Mucosa of gallbladder (tissue), 1 donor: Measurements from ENCODE around the gene SGF29. TPM values are rescaled to one million over a fixed set of nuclear protein-coding genes. Genes with fewer than 3 reads are reported as not detected.
A peak's percentile ranks its signal among the peaks of the same experiment; 100 is the strongest.
"Not testable (repeated sequence)": the region's sequence is repeated elsewhere in the genome, so short reads cannot be mapped to it uniquely, and the experiment has no call there.

ENCODE experiments used
- DNase-seq: peaks from one replicate; pipeline ENCODE4 v3.0.0-alpha.2; 2020; ENCODE audit warnings: low spot score
- total RNA-seq: library from RNA; stranded (reverse); gene quantifications from one replicate; pipeline ENCODE4 v1.2.1, GENCODE V29; 2021
- donor health status: DM: no; HTN: no; CAD: no.

The SGF29 gene
- total RNA-seq, 1 donor from 2014 or later: 18.8 TPM

GRCh38 chr16:28610595-28611191, 57.0 kb downstream of the SGF29 start:
- DNase-seq: no peak

GRCh38 chr16:28612359-28613280, 58.9 kb downstream of the SGF29 start:
- DNase-seq: not testable (repeated sequence)

- not testable (repeated sequence) for DNase-seq
These were observed 60.2 kb downstream of the SGF29 start for GRCh38 chr16:28613912-28614311.

GRCh38 chr16:28614561-28614960, 60.8 kb downstream of the SGF29 start:
- not testable (repeated sequence) for DNase-seq

- DNase-seq: peak; percentile 65
These were observed 61.9 kb downstream of the SGF29 start for GRCh38 chr16:28615486-28616223.

- DNase-seq: not testable (repeated sequence)
These were observed 62.5 kb downstream of the SGF29 start for GRCh38 chr16:28616224-28616577.

GRCh38 chr16:28616636-28617035, 62.9 kb downstream of the SGF29 start:
- no peak for DNase-seq

GRCh38 chr16:28617874-28618273, 64.2 kb downstream of the SGF29 start:
- DNase-seq: no peak

- not testable (repeated sequence) for DNase-seq
These were observed 66.6 kb downstream of the SGF29 start for GRCh38 chr16:28620316-28620715.

GRCh38 chr16:28621481-28622155, 67.9 kb downstream of the SGF29 start:
- DNase-seq: no peak

- not testable (repeated sequence) for DNase-seq
These were observed 68.9 kb downstream of the SGF29 start for GRCh38 chr16:28622532-28623171.

- no peak for DNase-seq
These were observed 69.5 kb downstream of the SGF29 start for GRCh38 chr16:28623172-28623711.

- not testable (repeated sequence) for DNase-seq
These were observed 77.2 kb downstream of the SGF29 start for GRCh38 chr16:28630905-28631304.

GRCh38 chr16:28636093-28636823, 82.5 kb downstream of the SGF29 start:
- DNase-seq: not testable (repeated sequence)

- DNase-seq: not testable (repeated sequence)
These were observed 84.0 kb downstream of the SGF29 start, which contains the start of gene NPIPB8 for GRCh38 chr16:28637765-28638164. Gene NPIPB8 (plus strand): TSS chr16:28638065. CDS start chr16:28638361, 296 bp downstream.

GRCh38 chr16:28638359-28638758, 84.6 kb downstream of the SGF29 start:
- DNase-seq: not testable (repeated sequence)

- not testable (repeated sequence) for DNase-seq
These were observed 86.2 kb downstream of the SGF29 start for GRCh38 chr16:28639959-28640358.
